HEK293 (cell line): ENCODE measurements around the gene SETD1B.
A peak's percentile ranks its signal among the peaks of the same experiment; 100 is the strongest.

Experiments
- CTCF ChIA-PET: fragments of 350-600 bp; formaldehyde crosslinking; extraction: SDS; loops from one replicate; lab custom pipeline; 2021; ENCODE audit warnings: antibody characterized with exemption; lab: Yijun Ruan, JAX
- POLR2A ChIA-PET: fragments of 300-600 bp; formaldehyde crosslinking; extraction: SDS; loops from one replicate; lab custom pipeline; 2020; ENCODE audit warnings: antibody characterized with exemption, inconsistent platforms; lab: Yijun Ruan, JAX
- H3K27ac ChIP-seq: fragments of 200-500 bp; sonication (Bioruptor generic); 2 replicates; pipeline ENCODE4 v1.5.1; 2014; ENCODE audit warnings: low read depth, low read length, control low read depth, inconsistent platforms; ENCODE audit errors: extremely low read depth
- H3K36me3 ChIP-seq, 2 experiments: fragments of 200-500 bp in 1 of 2; sonication (Bioruptor generic) in 1 of 2; 1 replicate in 1 of 2; 2 replicates in 1 of 2; pipeline ENCODE4 v1.5.1; 2014 to 2017; ENCODE audit warnings: inconsistent platforms in 2 of 2, low read length in 2 of 2; ENCODE audit not compliant: control insufficient read depth in 2 of 2, insufficient read depth in 1 of 2
- H3K4me1 ChIP-seq: fragments of 200-500 bp; sonication (Bioruptor generic); 2 replicates; pipeline ENCODE4 v1.5.1; 2014; ENCODE audit warnings: mild to moderate bottlenecking, low read length, inconsistent platforms; ENCODE audit not compliant: control insufficient read depth, insufficient read depth
- H3K4me3 ChIP-seq: 2 replicates; pipeline ENCODE4 v1.5.1; 2011; ENCODE audit warnings: low read depth, mild to moderate bottlenecking, control low read depth, low read length, moderate library complexity
- H3K9me3 ChIP-seq: fragments of 200-500 bp; sonication (Bioruptor generic); 2 replicates; pipeline ENCODE4 v1.5.1; 2014; ENCODE audit warnings: low read depth, low read length, inconsistent platforms; ENCODE audit not compliant: control insufficient read depth, insufficient read depth
- BCL11B ChIP-seq: fragments of 450-650 bp; formaldehyde crosslinking; IDR thresholded peaks from 2 replicates; pipeline ENCODE4 v1.5.1; 2016; ENCODE audit warnings: low read depth, missing biosample characterization, missing genetic modification characterization
- GLIS1 ChIP-seq: fragments of 450-650 bp; formaldehyde crosslinking; IDR thresholded peaks from 2 replicates; pipeline ENCODE4 v1.5.1; 2016; ENCODE audit warnings: missing biosample characterization, missing genetic modification characterization
- IKZF3 ChIP-seq: fragments of 450-650 bp; IDR thresholded peaks from 2 replicates; pipeline ENCODE4 v1.5.0; 2018; ENCODE audit warnings: missing biosample characterization, mild to moderate bottlenecking, missing genetic modification characterization, moderate library complexity
- KLF8 ChIP-seq: fragments of 450-650 bp; formaldehyde crosslinking; IDR thresholded peaks from 2 replicates; pipeline ENCODE4 v1.5.1; 2016; ENCODE audit warnings: missing biosample characterization, missing genetic modification characterization
- ZBTB8A ChIP-seq: fragments of 450-650 bp; formaldehyde crosslinking; IDR thresholded peaks from 2 replicates; pipeline ENCODE4 v1.5.1; 2016; ENCODE audit warnings: missing biosample characterization, missing genetic modification characterization
- ZFHX2 ChIP-seq: fragments of 450-650 bp; formaldehyde crosslinking; conservative IDR thresholded peaks from 2 replicates; pipeline ENCODE4 v1.5.1; 2016; ENCODE audit warnings: missing biosample characterization, missing genetic modification characterization
- ZFP3 ChIP-seq: fragments of 450-650 bp; formaldehyde crosslinking; IDR thresholded peaks from 2 replicates; pipeline ENCODE4 v1.5.1; 2016; ENCODE audit warnings: low read depth, missing biosample characterization, missing genetic modification characterization
- ZFP37 ChIP-seq: fragments of 450-650 bp; formaldehyde crosslinking; IDR thresholded peaks from 2 replicates; pipeline ENCODE4 v1.5.1; 2016; ENCODE audit warnings: missing biosample characterization, missing genetic modification characterization
- ZNF10 ChIP-seq: fragments of 450-650 bp; formaldehyde crosslinking; IDR thresholded peaks from 2 replicates; pipeline ENCODE4 v1.5.1; 2017; ENCODE audit warnings: missing biosample characterization, missing genetic modification characterization
- ZNF2 ChIP-seq: fragments of 450-650 bp; formaldehyde crosslinking; IDR thresholded peaks from 2 replicates; pipeline ENCODE4 v1.5.1; 2016; ENCODE audit warnings: missing biosample characterization, missing genetic modification characterization
- ZNF211 ChIP-seq: fragments of 450-650 bp; formaldehyde crosslinking; IDR thresholded peaks from 2 replicates; pipeline ENCODE4 v1.5.1; 2016; ENCODE audit warnings: low read depth, missing biosample characterization, missing genetic modification characterization
- ZNF37A ChIP-seq: fragments of 450-650 bp; IDR thresholded peaks from 2 replicates; pipeline ENCODE4 v1.5.1; 2018; ENCODE audit warnings: missing biosample characterization, missing genetic modification characterization
- ZNF514 ChIP-seq: fragments of 450-650 bp; formaldehyde crosslinking; IDR thresholded peaks from 2 replicates; pipeline ENCODE4 v1.5.1; 2016; ENCODE audit warnings: missing biosample characterization, missing genetic modification characterization
- ZNF626 ChIP-seq: fragments of 450-650 bp; sonication (Bioruptor Pico); formaldehyde crosslinking; IDR thresholded peaks from 2 replicates; pipeline ENCODE4 v1.5.1; 2018; ENCODE audit warnings: missing biosample characterization, missing genetic modification characterization, inconsistent platforms
- ZNF660 ChIP-seq: fragments of 450-650 bp; IDR thresholded peaks from 2 replicates; pipeline ENCODE4 v1.5.1; 2018; ENCODE audit warnings: missing biosample characterization, mild to moderate bottlenecking, missing genetic modification characterization
- ZNF76 ChIP-seq: fragments of 450-650 bp; formaldehyde crosslinking; IDR thresholded peaks from 2 replicates; pipeline ENCODE4; 2016; ENCODE audit warnings: low read depth, missing biosample characterization, missing genetic modification characterization, borderline replicate concordance
- ZNF830 ChIP-seq: fragments of 450-650 bp; IDR thresholded peaks from 2 replicates; pipeline ENCODE4 v1.5.0; 2018; ENCODE audit warnings: missing biosample characterization, missing genetic modification characterization, low read depth, mild to moderate bottlenecking, moderate library complexity
- TF ChIP-seq, protein P1 (sequence below): fragments of 450-650 bp; formaldehyde crosslinking; conservative IDR thresholded peaks from 2 replicates; pipeline ENCODE4 v1.5.1; 2016; ENCODE audit warnings: low read depth, missing biosample characterization, missing genetic modification characterization
- TF ChIP-seq, protein P2 (sequence below): fragments of 450-650 bp; formaldehyde crosslinking; IDR thresholded peaks from 2 replicates; pipeline ENCODE4 v1.5.1; 2016; ENCODE audit warnings: missing biosample characterization, missing genetic modification characterization
- TF ChIP-seq, protein P3 (sequence below): fragments of 450-650 bp; formaldehyde crosslinking; IDR thresholded peaks from 2 replicates; pipeline ENCODE4 v1.5.1; 2016; ENCODE audit warnings: missing biosample characterization, missing genetic modification characterization
- TF ChIP-seq, protein P4 (sequence below): fragments of 450-650 bp; formaldehyde crosslinking; IDR thresholded peaks from 2 replicates; pipeline ENCODE4 v1.5.1; 2016; ENCODE audit warnings: missing biosample characterization, missing genetic modification characterization
- TF ChIP-seq, protein P5 (sequence below): fragments of 450-650 bp; formaldehyde crosslinking; IDR thresholded peaks from 2 replicates; pipeline ENCODE4 v1.5.1; 2016; ENCODE audit warnings: missing biosample characterization, missing genetic modification characterization
- TF ChIP-seq, protein P6 (sequence below): fragments of 450-650 bp; formaldehyde crosslinking; IDR thresholded peaks from 2 replicates; pipeline ENCODE4 v1.5.1; 2016; ENCODE audit warnings: missing biosample characterization, missing genetic modification characterization

SETD1B gene

DNA sequence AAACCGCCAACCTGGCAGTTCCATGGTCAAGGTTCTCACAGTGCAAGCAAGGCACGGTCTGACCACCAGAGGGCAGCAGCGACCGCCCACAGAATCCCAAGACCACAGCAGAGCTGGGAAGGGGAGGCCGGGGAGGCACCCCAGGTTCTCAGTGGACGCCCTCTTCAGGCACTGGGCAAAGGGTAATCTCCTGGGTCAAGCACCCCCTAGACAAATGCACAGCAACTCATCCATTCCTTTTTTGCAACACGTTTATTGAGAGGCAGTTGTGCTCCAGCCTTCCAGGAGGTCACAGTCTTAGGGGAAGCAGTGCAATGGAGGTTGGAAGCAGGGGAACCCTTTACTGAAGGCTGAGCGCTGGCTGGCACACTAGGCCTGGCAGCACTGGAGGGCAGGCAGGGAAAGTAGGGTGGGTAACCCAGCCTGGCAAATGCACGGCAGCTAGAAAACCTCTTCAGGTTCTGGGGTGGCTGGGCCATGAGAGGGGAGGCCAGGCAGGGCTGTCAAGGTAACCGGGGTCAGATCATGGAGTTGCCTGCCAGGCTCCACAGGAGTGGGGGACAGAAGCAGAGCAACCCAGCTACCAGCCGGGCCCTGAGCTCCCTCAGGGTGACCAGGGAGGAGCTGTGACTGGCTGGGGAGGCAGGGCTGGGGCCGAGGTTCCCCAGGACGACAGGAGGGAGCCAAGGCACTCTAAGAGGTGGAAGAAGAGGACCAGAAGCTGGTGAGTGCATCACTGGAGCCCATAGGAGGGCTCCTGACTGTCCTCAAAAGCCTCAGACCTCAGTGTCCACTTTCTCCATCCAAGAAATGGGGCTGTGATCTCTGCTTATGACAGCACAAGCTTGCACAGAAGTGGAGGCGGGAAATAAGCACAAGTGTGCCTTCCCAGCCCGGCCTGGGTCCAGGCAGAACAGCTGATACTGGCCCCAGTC lies 8.5 kb upstream of the SETD1B start:
- Histone ChIP-seq H3K9me3 (no peaks in the 10 kb centered on the region), H3K36me3 (peaks cover 0 to 26% of the 10 kb centered on the region in 2 experiments; a peak in 1 of 3 replicates), H3K4me1 (peaks cover 17% of the 10 kb centered on the region), H3K27ac (no peak overlapping the region; the same call in 1 of the 2 replicates), H3K4me3 (no peak overlapping the region)
- ChIA-PET CTCF (interaction anchor here (0.5 to 9.8 kb wide), 45 partner anchors 14 to 1095 kb away, joined by 3 to 393 read pairs (median 5); partner anchors contain the start of genes CFAP251, HPD, ORAI1 and PSMD9), POLR2A (interaction anchor here (0.6 to 8.9 kb wide), 11 partner anchors 8 to 109 kb away, joined by 3 to 165 read pairs (median 4); partner anchors contain the start of genes PSMD9 and SETD1B)
- peak; percentile 54; the same call in 1 of the 2 replicates for TF ChIP-seq BCL11B (tag by site-specific recombination)
- TF ChIP-seq, protein P1, sequence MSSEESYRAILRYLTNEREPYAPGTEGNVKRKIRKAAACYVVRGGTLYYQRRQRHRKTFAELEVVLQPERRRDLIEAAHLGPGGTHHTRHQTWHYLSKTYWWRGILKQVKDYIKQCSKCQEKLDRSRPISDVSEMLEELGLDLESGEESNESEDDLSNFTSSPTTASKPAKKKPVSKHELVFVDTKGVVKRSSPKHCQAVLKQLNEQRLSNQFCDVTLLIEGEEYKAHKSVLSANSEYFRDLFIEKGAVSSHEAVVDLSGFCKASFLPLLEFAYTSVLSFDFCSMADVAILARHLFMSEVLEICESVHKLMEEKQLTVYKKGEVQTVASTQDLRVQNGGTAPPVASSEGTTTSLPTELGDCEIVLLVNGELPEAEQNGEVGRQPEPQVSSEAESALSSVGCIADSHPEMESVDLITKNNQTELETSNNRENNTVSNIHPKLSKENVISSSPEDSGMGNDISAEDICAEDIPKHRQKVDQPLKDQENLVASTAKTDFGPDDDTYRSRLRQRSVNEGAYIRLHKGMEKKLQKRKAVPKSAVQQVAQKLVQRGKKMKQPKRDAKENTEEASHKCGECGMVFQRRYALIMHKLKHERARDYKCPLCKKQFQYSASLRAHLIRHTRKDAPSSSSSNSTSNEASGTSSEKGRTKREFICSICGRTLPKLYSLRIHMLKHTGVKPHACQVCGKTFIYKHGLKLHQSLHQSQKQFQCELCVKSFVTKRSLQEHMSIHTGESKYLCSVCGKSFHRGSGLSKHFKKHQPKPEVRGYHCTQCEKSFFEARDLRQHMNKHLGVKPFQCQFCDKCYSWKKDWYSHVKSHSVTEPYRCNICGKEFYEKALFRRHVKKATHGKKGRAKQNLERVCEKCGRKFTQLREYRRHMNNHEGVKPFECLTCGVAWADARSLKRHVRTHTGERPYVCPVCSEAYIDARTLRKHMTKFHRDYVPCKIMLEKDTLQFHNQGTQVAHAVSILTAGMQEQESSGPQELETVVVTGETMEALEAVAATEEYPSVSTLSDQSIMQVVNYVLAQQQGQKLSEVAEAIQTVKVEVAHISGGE (tag by site-specific recombination) = no peak
- no peak for TF ChIP-seq ZNF211
- peak; percentile 86 for TF ChIP-seq ZNF2 (tag by site-specific recombination)
- TF ChIP-seq, protein P2, sequence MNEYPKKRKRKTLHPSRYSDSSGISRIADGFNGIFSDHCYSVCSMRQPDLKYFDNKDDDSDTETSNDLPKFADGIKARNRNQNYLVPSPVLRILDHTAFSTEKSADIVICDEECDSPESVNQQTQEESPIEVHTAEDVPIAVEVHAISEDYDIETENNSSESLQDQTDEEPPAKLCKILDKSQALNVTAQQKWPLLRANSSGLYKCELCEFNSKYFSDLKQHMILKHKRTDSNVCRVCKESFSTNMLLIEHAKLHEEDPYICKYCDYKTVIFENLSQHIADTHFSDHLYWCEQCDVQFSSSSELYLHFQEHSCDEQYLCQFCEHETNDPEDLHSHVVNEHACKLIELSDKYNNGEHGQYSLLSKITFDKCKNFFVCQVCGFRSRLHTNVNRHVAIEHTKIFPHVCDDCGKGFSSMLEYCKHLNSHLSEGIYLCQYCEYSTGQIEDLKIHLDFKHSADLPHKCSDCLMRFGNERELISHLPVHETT (tag by site-specific recombination) = peak; percentile 29; the same call in 1 of the 2 replicates
- no peak for TF ChIP-seq ZNF37A (tag by site-specific recombination)
- TF ChIP-seq ZNF76 (tag by site-specific recombination) = 0 out of 2 replicates have a peak, but pooled peaks have one; percentile 19
- peak; percentile 16; the same call in 1 of the 2 replicates for TF ChIP-seq ZFHX2
- 0 out of 2 replicates have a peak, but pooled peaks have one; percentile 21 for TF ChIP-seq ZFP37 (tag by site-specific recombination)
- no peak for TF ChIP-seq ZNF514 (tag by site-specific recombination)
- TF ChIP-seq ZFP3 (tag by site-specific recombination) = no peak
- TF ChIP-seq, protein P3, sequence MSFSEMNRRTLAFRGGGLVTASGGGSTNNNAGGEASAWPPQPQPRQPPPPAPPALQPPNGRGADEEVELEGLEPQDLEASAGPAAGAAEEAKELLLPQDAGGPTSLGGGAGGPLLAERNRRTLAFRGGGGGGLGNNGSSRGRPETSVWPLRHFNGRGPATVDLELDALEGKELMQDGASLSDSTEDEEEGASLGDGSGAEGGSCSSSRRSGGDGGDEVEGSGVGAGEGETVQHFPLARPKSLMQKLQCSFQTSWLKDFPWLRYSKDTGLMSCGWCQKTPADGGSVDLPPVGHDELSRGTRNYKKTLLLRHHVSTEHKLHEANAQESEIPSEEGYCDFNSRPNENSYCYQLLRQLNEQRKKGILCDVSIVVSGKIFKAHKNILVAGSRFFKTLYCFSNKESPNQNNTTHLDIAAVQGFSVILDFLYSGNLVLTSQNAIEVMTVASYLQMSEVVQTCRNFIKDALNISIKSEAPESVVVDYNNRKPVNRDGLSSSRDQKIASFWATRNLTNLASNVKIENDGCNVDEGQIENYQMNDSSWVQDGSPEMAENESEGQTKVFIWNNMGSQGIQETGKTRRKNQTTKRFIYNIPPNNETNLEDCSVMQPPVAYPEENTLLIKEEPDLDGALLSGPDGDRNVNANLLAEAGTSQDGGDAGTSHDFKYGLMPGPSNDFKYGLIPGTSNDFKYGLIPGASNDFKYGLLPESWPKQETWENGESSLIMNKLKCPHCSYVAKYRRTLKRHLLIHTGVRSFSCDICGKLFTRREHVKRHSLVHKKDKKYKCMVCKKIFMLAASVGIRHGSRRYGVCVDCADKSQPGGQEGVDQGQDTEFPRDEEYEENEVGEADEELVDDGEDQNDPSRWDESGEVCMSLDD (tag by site-specific recombination) = 0 out of 2 replicates have a peak, but pooled peaks have one; percentile 34
- TF ChIP-seq ZNF660 (tag by site-specific recombination) = peak; percentile 68; the same call in 1 of the 2 replicates
- TF ChIP-seq, protein P4, sequence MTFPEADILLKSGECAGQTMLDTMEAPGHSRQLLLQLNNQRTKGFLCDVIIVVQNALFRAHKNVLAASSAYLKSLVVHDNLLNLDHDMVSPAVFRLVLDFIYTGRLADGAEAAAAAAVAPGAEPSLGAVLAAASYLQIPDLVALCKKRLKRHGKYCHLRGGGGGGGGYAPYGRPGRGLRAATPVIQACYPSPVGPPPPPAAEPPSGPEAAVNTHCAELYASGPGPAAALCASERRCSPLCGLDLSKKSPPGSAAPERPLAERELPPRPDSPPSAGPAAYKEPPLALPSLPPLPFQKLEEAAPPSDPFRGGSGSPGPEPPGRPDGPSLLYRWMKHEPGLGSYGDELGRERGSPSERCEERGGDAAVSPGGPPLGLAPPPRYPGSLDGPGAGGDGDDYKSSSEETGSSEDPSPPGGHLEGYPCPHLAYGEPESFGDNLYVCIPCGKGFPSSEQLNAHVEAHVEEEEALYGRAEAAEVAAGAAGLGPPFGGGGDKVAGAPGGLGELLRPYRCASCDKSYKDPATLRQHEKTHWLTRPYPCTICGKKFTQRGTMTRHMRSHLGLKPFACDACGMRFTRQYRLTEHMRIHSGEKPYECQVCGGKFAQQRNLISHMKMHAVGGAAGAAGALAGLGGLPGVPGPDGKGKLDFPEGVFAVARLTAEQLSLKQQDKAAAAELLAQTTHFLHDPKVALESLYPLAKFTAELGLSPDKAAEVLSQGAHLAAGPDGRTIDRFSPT (tag by site-specific recombination) = peak; percentile 76
- TF ChIP-seq ZBTB8A (tag by site-specific recombination) = peak; percentile 78
- TF ChIP-seq, protein P5, sequence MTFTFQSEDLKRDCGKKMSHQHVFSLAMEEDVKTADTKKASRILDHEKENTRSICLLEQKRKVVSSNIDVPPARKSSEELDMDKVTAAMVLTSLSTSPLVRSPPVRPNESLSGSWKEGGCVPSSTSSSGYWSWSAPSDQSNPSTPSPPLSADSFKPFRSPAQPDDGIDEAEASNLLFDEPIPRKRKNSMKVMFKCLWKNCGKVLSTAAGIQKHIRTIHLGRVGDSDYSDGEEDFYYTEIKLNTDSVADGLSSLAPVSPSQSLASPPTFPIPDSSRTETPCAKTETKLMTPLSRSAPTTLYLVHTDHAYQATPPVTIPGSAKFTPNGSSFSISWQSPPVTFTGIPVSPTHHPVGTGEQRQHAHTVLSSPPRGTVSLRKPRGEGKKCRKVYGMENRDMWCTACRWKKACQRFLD = no peak
- peak; percentile 12; the same call in 1 of the 2 replicates for TF ChIP-seq KLF8 (tag by site-specific recombination)
- peak; percentile 80 for TF ChIP-seq GLIS1
- no peak for TF ChIP-seq ZNF626 (tag by site-specific recombination)
- TF ChIP-seq, protein P6, sequence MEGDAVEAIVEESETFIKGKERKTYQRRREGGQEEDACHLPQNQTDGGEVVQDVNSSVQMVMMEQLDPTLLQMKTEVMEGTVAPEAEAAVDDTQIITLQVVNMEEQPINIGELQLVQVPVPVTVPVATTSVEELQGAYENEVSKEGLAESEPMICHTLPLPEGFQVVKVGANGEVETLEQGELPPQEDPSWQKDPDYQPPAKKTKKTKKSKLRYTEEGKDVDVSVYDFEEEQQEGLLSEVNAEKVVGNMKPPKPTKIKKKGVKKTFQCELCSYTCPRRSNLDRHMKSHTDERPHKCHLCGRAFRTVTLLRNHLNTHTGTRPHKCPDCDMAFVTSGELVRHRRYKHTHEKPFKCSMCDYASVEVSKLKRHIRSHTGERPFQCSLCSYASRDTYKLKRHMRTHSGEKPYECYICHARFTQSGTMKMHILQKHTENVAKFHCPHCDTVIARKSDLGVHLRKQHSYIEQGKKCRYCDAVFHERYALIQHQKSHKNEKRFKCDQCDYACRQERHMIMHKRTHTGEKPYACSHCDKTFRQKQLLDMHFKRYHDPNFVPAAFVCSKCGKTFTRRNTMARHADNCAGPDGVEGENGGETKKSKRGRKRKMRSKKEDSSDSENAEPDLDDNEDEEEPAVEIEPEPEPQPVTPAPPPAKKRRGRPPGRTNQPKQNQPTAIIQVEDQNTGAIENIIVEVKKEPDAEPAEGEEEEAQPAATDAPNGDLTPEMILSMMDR (tag by site-specific recombination) = peak; percentile 92
- TF ChIP-seq IKZF3 = peak; percentile 60; the same call in 1 of the 2 replicates
- no peak for TF ChIP-seq ZNF830 (tag by site-specific recombination)
- TF ChIP-seq ZNF10 (tag by site-specific recombination) = no peak
